GM23338 (cell line): Measurements from ENCODE around the gene CRYL1.

Experiments
- EZH2 ChIP-seq: fragments of 200-600 bp; sonication (generic); IDR thresholded peaks from one replicate; pipeline ENCODE4 v1.8.0; 2017; ENCODE audit warnings: antibody characterized with exemption, mild to moderate bottlenecking, low read depth; ENCODE audit not compliant: unreplicated experiment
- EZH2phosphoT487 ChIP-seq: fragments of 200-600 bp; sonication (generic); IDR thresholded peaks from one replicate; pipeline ENCODE4 v1.8.1; 2018; ENCODE audit warnings: antibody characterized with exemption; ENCODE audit not compliant: unreplicated experiment
- POLR2AphosphoS5 ChIP-seq: IDR thresholded peaks from 2 replicates; pipeline ENCODE4 v1.6.1; 2016; ENCODE audit warnings: antibody characterized with exemption, low read depth
- ZNF114 ChIP-seq: fragments of 250-450 bp; sonication (Bioruptor Pico); IDR thresholded peaks from 2 replicates; pipeline ENCODE4 v1.5.0; 2020; ENCODE audit warnings: mild to moderate bottlenecking, moderate library complexity
- TF ChIP-seq, protein P1 (sequence below), 2 experiments: fragments of 200-600 bp in 1 of 2; sonication (generic) in 1 of 2; conservative IDR thresholded peaks; 2 replicates each; pipeline versions ENCODE4 v1.5.1 to v1.6.1; 2016 to 2017; ENCODE audit warnings: antibody characterized with exemption in 2 of 2, low read depth in 2 of 2, mild to moderate bottlenecking in 2 of 2, moderate library complexity in 1 of 2

DNA sequence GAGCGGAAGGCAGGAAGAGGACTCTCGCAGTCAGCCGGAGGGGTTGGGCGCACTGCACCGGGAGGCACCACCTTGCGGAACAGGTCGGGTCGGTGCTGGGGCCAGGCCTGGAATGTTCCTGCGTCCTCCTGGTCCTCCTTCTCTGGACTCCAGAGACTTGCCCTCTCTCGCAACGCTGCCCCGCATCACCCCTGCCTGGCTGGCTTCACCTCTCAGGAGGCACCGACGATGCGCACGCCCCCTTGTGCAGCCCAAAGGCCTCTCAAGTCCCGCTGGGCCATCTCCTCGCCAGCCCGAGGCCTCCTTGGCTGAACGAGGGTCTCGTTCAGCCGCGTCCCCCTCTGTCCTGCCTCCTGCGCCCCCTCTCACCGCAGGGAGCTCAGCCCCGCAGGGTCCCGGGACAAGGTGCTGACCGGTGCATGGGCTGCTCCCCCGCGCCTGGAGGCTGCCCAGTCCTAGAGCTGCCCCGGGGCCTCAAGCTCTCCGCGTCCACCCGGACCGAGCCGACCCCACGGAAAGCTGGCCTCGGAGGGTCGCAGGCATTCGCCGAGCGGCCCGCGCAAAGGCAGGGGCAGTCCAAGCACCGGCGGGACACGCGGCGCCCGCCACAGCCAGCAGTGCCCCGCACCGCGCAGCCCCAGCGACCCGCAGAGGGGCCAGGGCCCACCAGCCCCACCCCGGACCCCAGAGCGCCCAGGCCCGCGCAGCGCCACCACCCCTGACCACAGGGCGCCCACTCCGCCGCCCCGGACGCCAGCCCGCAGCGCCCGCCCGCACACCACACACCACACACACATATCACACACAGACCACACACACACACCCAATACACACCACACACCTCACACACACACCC is 133.8 kb downstream of the CRYL1 start:
- TF ChIP-seq, protein P1, sequence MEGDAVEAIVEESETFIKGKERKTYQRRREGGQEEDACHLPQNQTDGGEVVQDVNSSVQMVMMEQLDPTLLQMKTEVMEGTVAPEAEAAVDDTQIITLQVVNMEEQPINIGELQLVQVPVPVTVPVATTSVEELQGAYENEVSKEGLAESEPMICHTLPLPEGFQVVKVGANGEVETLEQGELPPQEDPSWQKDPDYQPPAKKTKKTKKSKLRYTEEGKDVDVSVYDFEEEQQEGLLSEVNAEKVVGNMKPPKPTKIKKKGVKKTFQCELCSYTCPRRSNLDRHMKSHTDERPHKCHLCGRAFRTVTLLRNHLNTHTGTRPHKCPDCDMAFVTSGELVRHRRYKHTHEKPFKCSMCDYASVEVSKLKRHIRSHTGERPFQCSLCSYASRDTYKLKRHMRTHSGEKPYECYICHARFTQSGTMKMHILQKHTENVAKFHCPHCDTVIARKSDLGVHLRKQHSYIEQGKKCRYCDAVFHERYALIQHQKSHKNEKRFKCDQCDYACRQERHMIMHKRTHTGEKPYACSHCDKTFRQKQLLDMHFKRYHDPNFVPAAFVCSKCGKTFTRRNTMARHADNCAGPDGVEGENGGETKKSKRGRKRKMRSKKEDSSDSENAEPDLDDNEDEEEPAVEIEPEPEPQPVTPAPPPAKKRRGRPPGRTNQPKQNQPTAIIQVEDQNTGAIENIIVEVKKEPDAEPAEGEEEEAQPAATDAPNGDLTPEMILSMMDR (conservative IDR thresholded peaks at IDR 0.05; ENCODE audit: low read depth in 2 of 2), result no peak
- TF ChIP-seq EZH2 (no peak), EZH2phosphoT487 (no peak), POLR2AphosphoS5 (no peak), ZNF114 (no peak)
